GM21447 (cell line): ENCODE measurements around the gene SNRPA.
"Not testable (repeated sequence)": the region's sequence is repeated elsewhere in the genome, so short reads cannot be mapped to it uniquely, and the experiment has no call there.

ENCODE experiments used
- ATAC-seq: cut with Tn5 transposase; IDR thresholded peaks from one replicate; pipeline ENCODE4 v1.9.1; 2021; ENCODE audit not compliant: unreplicated experiment

The SNRPA gene

GRCh38 chr19:40800339-40800996 lies 49.5 kb downstream of the SNRPA start:
- ATAC-seq = no peak

DNA sequence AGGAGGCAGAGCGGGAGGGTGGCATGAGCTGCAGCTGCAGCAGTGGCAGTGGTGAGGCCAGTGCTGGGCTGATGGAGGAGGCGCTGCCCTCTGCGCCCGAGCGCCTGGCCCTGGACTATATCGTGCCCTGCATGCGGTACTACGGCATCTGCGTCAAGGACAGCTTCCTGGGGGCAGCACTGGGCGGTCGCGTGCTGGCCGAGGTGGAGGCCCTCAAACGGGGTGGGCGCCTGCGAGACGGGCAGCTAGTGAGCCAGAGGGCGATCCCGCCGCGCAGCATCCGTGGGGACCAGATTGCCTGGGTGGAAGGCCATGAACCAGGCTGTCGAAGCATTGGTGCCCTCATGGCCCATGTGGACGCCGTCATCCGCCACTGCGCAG lies 50.0 kb downstream of the SNRPA start:
- no peak for ATAC-seq

DNA sequence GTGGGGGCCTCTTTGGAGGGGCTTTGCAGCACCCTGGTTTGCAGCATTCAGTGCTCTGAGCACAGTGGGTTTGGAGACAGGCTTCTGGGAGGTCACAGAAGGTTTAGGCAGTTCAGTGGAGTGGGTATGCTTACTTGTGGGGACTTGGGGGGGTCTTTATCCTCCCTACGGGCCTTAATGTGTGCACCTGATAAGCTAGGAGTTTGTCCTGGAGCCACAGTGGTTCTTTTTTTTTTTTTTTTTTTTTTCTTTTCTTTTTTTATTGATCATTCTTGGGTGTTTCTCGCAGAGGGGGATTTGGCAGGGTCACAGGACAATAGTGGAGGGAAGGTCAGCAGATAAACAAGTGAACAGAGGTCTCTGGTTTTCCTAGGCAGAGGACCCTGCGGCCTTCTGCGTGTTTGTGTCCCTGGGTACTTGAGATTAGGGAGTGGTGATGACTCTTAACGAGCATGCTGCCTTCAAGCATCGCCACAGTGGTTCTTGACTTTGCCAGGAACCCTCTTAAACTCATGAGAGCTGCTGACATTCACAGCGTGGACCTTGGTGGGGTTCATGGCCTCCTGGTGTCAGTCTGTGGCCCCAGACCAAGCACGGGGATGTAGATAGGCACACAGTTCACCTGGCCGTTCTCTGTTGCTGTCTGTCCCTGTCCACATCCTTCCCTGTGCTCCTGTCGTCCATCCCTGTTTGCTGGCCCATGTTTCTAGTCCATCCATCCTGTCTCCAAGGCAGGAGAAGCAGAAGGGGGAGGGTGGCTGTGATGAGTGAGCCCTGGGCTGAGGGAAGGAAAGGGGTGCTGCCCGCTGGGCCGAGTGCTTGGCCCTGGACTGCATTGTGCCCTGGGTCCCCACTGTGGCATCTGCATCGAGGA lies 50.7 kb downstream of the SNRPA start:
- ATAC-seq = no peak

- ATAC-seq = no peak
Measured at GRCh38 chr19:40802300-40803169, 51.5 kb downstream of the SNRPA start.

GRCh38 chr19:40803170-40803856 lies 52.3 kb downstream of the SNRPA start:
- ATAC-seq = no peak

DNA sequence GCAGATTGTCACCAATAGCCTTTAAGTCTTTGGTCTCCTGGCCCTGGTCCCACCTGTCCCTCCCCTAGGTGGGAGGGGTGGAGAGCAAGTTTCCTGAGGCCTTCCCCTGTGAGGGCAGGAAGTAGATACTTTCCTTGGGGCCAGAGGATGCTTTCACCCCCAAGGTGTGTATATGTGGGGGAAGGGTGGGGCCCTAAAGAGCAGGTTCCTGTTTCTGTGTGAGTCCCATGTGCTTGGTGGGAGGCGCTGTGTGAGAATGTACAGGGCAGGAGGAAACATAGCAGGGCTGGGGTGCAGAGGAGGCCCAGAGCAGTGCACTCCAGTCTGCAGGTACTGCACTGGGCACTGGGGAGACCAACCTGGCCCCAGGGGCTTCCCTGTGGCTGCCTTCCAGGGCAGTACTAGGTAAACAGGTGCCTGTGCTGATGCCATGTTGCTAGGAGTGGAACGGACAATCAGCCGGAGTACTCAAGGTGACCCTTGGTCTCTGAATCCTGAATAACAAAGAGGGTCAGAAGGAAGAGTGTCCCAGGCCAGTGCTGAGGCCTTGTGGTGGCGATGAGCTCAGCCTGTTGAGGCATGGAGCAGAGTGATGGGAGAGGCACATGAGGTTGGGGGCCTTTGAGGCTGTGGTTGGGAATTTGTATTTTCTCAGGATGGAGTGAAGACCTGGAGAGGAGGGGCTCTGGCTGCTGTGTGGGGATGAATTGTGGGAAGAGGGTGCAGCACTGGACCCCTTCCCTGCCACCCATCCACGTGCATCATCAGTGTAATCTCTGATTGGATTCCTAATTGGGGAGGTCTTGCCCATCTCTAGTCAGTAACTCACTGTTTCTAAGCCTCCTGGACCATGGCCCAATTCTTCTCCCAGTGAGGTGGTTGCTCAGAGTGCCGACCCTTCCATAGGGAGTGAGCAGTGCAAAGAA lies 53.1 kb downstream of the SNRPA start:
- ATAC-seq = peak; percentile 31

DNA sequence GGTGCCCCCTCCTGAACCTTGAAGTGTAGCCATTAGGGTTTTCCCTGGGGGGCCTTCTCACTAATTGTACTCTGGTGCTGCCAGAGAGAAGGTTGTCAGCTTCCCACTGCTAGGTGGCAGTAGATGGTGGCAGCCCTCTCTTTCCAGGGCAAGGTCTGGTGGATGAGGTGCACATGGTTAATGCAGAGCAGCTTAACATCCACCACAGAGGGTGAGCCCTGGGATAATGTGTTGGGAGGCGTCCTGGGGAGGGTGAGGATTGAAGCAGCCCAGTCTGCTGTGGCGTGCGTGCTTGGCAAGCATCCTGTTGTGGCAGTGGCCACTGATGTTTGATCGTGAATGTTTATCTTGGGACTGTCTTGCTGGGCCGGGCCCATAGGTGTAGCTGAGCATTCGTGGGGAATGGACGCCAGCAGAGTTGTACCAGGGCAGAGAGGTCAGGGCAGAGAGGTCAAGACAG lies 53.8 kb downstream of the SNRPA start:
- ATAC-seq = no peak

DNA sequence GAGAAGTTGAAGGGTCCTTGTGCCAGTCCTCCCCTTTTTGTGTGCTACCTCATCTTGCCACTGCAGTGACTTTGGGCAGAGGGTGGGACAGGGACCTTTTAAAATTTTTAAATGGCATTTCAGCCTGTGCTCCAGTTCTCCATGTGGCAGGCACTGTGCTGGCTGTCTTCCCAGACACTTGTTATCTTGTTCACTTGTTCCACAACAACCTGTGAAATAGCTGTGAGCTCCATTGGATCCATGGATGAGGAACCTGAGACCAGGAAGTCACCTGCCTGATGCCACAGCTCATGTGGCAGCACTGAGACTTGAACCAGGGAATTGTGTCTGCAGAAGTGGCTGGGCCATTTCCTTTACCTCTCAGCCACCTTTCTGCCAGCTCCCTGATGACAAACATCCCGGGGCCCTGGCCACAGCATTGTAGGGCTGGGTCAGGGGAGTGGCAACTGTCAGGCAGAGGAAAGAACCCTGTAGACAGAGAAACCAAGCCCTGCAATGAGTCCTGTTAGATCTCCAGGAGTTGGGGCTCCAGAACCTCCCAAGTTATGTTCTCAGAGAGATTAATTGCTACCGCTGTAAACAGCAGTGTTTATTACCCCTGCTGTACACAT lies 54.4 kb downstream of the SNRPA start:
- ATAC-seq = no peak

DNA sequence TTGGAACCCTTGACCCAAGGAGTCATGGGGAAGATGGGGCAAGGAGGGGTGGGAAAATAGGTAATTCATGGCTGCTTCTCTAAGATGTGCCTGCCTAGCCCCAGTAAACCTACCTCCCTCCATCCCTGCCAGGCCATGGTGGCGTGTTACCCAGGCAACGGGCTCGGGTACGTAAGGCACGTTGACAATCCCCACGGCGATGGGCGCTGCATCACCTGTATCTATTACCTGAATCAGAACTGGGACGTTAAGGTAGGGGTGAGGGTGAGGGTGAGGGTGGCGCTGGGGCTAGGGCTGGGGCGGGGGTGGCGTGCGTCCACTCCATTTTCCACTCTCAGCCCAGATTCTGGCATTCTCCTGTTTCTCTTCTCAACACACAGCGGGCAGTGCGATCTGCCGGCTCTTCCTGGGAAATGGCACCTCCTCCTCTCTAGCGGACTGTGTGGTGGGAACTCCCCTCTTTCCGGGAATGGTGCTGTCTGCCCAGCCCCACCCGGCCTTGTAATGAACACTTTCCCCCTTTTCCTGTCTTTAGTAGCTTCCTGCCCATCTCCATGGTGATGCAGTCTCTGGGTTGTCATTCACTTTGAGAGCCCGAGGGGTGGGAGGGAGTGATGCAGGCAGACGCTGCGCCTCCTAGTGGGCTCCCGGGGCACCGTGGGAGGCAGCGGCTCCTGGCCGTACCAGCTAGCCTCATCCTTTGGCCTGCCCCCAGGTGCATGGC lies 55.6 kb downstream of the SNRPA start:
- no peak for ATAC-seq

GRCh38 chr19:40807147-40808020 lies 56.4 kb downstream of the SNRPA start:
- no peak for ATAC-seq

DNA sequence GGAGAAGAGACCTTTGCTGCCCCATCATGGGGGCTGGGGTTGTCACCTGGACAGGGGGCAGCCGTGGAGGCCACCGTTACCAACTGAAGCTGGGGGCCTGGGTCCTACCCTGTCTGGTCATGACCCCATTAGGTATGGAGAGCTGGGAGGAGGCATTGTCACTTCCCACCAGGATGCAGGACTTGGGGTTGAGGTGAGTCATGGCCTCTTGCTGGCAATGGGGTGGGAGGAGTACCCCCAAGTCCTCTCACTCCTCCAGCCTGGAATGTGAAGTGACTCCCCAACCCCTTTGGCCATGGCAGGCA lies 57.0 kb downstream of the SNRPA start:
- no peak for ATAC-seq

- no peak for ATAC-seq
Measured at GRCh38 chr19:40808497-40808896, 57.5 kb downstream of the SNRPA start.

DNA sequence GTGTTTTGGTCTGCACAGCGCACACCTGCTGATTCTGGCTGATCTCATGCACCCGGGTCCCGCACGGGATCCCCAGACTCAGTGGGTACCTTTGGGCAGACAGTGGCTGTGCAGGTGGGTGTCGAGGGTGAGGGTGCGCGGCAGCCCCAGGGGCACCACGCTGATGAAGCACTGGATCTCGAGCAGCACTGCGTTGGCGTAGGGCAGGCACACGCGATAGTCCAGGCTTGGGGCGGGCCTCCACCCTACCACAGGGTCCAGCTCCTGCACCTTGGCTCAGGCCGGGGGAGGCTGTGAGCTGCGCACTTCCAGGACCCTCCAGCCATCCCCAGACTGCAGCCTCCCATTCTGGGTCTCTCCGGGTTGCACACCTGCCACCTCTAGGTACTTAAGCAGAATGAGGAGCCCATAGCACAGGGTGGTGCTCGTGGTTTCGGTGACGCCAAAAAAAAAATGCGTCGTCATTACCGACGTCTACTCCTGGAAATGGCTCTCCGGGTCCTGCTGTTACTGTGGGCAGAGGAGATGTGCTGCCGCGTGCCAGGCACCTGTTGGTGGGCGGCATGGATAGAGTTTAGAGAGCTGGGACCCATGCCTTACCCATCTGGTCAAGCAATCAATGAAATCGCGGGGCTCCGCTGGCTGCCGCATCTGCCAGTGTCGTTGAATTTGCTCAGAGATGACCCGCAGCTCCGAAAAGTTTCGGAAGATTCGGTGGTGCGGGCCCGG lies 58.5 kb downstream of the SNRPA start:
- no peak for ATAC-seq

- no peak for ATAC-seq
Measured at GRCh38 chr19:40810160-40810559, 59.2 kb downstream of the SNRPA start.

DNA sequence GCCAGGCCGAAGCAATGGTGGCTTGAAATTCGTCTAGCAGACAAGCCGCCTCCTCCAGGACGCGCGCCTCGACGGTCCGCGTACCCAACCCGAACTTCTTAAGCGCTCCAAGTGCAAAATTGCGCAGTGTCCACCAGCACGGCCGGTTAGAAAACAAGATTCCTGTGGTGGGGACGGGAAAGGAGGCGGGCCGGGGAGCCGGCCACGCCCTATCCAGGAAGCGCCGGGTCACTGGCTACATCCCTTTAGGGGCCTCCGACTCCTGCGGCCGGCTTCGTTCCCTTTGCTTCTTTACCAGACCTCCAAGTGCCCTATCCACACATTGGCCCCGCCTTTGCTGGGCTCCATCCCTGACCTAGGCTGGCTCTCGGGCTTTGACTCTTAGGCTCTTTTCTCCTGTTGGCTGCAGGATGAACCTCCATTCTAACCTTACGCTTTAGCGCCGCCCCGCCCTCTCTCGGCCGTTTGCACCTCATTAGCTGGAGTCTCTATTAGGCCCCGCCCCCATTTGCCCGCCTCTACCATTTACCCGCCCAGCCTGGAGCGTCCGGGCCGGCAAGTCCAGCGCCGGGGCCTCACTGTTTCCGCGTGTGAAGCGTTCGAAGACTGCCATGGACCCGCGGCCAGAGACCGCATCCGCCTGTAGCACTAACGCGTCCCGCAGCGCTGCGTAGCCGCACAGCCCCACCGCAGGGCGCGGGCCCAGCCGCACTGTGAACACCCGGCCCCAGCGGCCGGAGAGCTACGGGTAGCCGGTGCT lies 59.8 kb downstream of the SNRPA start:
- not testable (repeated sequence) for ATAC-seq

- ATAC-seq = no peak
Measured at GRCh38 chr19:40811478-40812341, 60.7 kb downstream of the SNRPA start.
